Neural progenitor cell (in vitro differentiated cells): ENCODE data around the gene RAB17. TPM values are rescaled to one million over a fixed set of nuclear protein-coding genes. Genes with fewer than 3 reads are reported as not detected.
"Not testable (repeated sequence)": the region's sequence is repeated elsewhere in the genome, so short reads cannot be mapped to it uniquely, and the experiment has no call there.

Experiments used
- DNase-seq: peaks from one replicate; pipeline ENCODE4 v3.0.0-alpha.2; 2016; ENCODE audit warnings: low spot score
- H2AFZ ChIP-seq: fragments of 200-600 bp; sonication (generic); replicated peaks from 2 replicates; pipeline ENCODE4 v1.6.1; 2016; ENCODE audit warnings: antibody characterized with exemption
- H3F3A ChIP-seq: fragments of 200-600 bp; sonication (generic); 2 replicates; pipeline ENCODE4 v1.6.1; 2016; ENCODE audit warnings: antibody characterized with exemption, low read depth
- H3K27ac ChIP-seq: fragments of 200-600 bp; sonication (generic); 2 replicates; pipeline ENCODE4 v1.5.1; 2016; ENCODE audit warnings: mild to moderate bottlenecking
- H3K27me3 ChIP-seq: fragments of 200-600 bp; sonication (generic); 2 replicates; pipeline ENCODE4 v1.6.1; 2016; ENCODE audit warnings: mild to moderate bottlenecking, moderate library complexity
- H3K36me3 ChIP-seq: fragments of 200-600 bp; sonication (generic); 2 replicates; pipeline ENCODE4 v1.5.1; 2016
- H3K4me1 ChIP-seq: fragments of 200-600 bp; sonication (generic); 2 replicates; pipeline ENCODE4 v1.6.1; 2016; ENCODE audit warnings: mixed run types
- H3K4me2 ChIP-seq: fragments of 200-600 bp; sonication (generic); 2 replicates; pipeline ENCODE4 v1.6.1; 2016
- H3K4me3 ChIP-seq: fragments of 200-600 bp; sonication (generic); 2 replicates; pipeline ENCODE4 v1.5.1; 2016
- H3K79me2 ChIP-seq: fragments of 200-600 bp; sonication (generic); 2 replicates; pipeline ENCODE4 v1.6.1; 2016; ENCODE audit warnings: low read depth
- H3K9ac ChIP-seq: fragments of 200-600 bp; sonication (generic); 2 replicates; pipeline ENCODE4 v1.6.1; 2016
- H3K9me3 ChIP-seq: fragments of 200-600 bp; sonication (generic); 2 replicates; pipeline ENCODE4 v1.5.1; 2016; ENCODE audit warnings: low read depth
- H4K20me1 ChIP-seq: fragments of 200-600 bp; sonication (generic); 2 replicates; pipeline ENCODE4 v1.6.1; 2016; ENCODE audit warnings: low read depth
- H3K27ac Mint-ChIP-seq: 3 replicates; pipeline ENCODE4 v1.8.0; 2021; ENCODE audit warnings: mixed read lengths
- H3K27me3 Mint-ChIP-seq: 2 replicates; pipeline ENCODE4 v1.8.0; 2022; ENCODE audit warnings: low read depth, mild to moderate bottlenecking, inconsistent platforms, moderate library complexity, mixed read lengths; ENCODE audit not compliant: insufficient read depth
- H3K36me3 Mint-ChIP-seq: 3 replicates; pipeline ENCODE4 v1.8.0; 2021; ENCODE audit warnings: mixed read lengths
- H3K4me1 Mint-ChIP-seq: 3 replicates; pipeline ENCODE4 v1.8.0; 2021; ENCODE audit warnings: mixed read lengths
- H3K4me3 Mint-ChIP-seq: 3 replicates; pipeline ENCODE4 v1.8.0; 2021; ENCODE audit warnings: mild to moderate bottlenecking, moderate library complexity, mixed read lengths
- H3K9me3 Mint-ChIP-seq: 3 replicates; pipeline ENCODE4 v1.8.0; 2020; ENCODE audit warnings: mixed read lengths
- EZH2 ChIP-seq: fragments of 200-600 bp; sonication (generic); IDR thresholded peaks from 2 replicates; pipeline ENCODE4 v1.6.1; 2017; ENCODE audit warnings: antibody characterized with exemption, mild to moderate bottlenecking, moderate library complexity
- EZH2phosphoT487 ChIP-seq: fragments of 200-600 bp; sonication (generic); IDR thresholded peaks from 2 replicates; pipeline ENCODE4 v1.6.1; 2017; ENCODE audit warnings: antibody characterized with exemption
- total RNA-seq: library from RNA; depleted of rRNA; stranded (reverse); fragments of >200 nt; gene quantifications from 2 replicates; pipeline ENCODE4 v1.2.3, GENCODE V29; 2015; ENCODE audit warnings: low replicate concordance
- TF ChIP-seq, protein P1 (sequence below): fragments of 200-600 bp; sonication (generic); IDR thresholded peaks from 2 replicates; pipeline ENCODE4 v1.5.1; 2017; ENCODE audit warnings: antibody characterized with exemption, mild to moderate bottlenecking

The RAB17 gene
- total RNA-seq, 1 donor from 2014 or later = not detected

DNA sequence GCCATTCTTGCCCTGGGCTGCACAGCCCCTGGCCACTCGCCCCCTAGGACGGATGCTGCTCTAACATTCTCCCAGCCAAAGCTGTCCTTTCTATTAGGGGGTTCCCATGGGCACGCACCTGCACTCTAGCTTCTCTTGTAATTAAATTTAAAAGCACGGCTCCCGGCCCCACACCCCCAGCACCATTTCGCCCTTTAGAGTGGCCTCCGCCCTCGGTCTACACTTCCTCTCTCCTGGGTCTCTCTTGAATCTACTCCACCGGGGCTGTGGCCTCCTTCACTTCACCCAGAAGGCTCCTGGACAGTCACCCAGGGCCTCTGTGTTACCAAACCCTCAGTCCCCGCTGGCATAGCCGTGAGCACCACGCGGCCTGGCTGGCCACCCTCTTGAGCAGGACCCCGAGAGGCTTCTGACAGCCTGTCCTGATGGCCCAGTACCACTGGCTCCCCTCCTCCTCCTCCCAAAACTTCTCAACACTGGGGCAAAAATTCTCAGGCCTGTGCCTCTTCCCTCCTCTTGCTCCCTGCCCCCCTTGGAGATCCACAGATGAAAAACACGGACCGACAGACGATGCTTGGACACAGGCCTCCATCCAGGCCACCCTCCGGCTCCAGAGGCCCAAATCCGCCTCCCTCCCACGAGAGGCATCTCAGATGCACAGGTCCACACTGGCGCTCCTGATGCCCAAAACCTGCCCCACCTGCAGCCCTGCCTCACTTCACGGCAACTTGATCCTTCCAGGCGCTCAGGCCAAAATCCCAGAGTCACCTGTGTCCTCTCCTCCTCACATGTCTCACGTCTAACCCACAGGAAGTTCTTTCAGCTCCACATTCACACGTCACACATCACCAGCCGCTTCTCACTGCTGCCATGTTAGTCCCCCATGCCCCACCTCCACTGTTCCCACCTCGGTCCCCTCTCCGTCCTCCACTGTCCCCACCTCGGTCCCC, 6.9 kb upstream of the RAB17 start:
- H3K27me3 Mint-ChIP-seq = peaks cover 10% of the 10 kb centered on the region

DNA sequence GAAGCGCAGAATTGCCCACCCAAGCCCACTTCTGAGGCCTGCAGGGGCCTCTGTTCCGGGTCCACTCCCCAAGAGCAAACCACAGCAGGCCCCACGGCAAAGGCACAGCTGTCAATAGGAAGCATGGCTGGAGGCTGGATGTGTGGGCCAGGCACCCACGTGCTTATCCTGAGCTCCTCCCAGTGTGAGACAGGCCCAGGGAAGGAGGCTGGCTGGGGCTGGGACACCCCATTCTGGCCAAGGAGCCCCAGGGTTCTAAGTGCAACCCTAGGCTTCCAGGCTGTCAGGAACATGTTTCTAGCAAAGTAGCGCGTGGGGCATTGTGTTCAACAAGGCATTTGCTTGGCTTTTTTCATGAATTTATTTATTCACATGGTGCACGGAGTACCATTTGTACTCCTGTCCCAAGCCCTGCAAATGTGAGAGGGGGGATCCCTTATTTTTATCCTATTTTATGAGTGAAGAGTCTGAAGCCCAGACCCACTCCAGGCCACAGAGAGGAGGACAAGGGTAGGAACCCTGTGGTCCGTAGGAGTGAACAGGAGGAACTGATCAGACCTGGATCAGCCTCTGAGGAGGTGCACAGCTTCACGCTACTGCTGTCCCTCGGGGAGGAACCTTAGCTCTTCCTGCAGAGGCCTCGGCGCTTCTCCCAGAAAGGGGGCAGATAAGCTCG, 6.1 kb upstream of the RAB17 start:
- no peak for DNase-seq
- peaks cover 10% of the 10 kb centered on the region for H3K27me3 Mint-ChIP-seq
- Histone ChIP-seq H3K27ac (no peak overlapping the region), H2AFZ (no peak overlapping the region), H3K4me3 (no peak overlapping the region), H3K9ac (no peak overlapping the region), H3K79me2 (no peaks in the 10 kb centered on the region), H3F3A (peaks cover 21% of the 10 kb centered on the region), H4K20me1 (peaks cover 18% of the 10 kb centered on the region), H3K4me1 (peaks cover 30% of the 10 kb centered on the region), H3K4me2 (no peak overlapping the region), H3K27me3 (peaks cover 7% of the 10 kb centered on the region), H3K36me3 (no peaks in the 10 kb centered on the region), H3K9me3 (no peaks in the 10 kb centered on the region)
- TF ChIP-seq, protein P1, sequence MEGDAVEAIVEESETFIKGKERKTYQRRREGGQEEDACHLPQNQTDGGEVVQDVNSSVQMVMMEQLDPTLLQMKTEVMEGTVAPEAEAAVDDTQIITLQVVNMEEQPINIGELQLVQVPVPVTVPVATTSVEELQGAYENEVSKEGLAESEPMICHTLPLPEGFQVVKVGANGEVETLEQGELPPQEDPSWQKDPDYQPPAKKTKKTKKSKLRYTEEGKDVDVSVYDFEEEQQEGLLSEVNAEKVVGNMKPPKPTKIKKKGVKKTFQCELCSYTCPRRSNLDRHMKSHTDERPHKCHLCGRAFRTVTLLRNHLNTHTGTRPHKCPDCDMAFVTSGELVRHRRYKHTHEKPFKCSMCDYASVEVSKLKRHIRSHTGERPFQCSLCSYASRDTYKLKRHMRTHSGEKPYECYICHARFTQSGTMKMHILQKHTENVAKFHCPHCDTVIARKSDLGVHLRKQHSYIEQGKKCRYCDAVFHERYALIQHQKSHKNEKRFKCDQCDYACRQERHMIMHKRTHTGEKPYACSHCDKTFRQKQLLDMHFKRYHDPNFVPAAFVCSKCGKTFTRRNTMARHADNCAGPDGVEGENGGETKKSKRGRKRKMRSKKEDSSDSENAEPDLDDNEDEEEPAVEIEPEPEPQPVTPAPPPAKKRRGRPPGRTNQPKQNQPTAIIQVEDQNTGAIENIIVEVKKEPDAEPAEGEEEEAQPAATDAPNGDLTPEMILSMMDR = no peak
- TF ChIP-seq EZH2phosphoT487 (no peak), EZH2 (no peak)
- peaks cover 41% of the 10 kb centered on the region for H3K4me1 Mint-ChIP-seq
- H3K4me3 Mint-ChIP-seq = no peak overlapping the region
- H3K9me3 Mint-ChIP-seq = no peaks in the 10 kb centered on the region
- H3K36me3 Mint-ChIP-seq = no peaks in the 10 kb centered on the region
- no peak overlapping the region for H3K27ac Mint-ChIP-seq

More for the DNA sequence above, 6.9 kb upstream of the RAB17 start:
- no peak for DNase-seq
- no peaks in the 10 kb centered on the region for H3K36me3 Mint-ChIP-seq
- H3K9me3 Mint-ChIP-seq = no peaks in the 10 kb centered on the region
- Histone ChIP-seq H3K9me3 (no peaks in the 10 kb centered on the region), H3K4me1 (peaks cover 34% of the 10 kb centered on the region), H3K27me3 (peaks cover 5% of the 10 kb centered on the region), H2AFZ (no peak overlapping the region), H3K4me3 (no peak overlapping the region), H3K79me2 (no peaks in the 10 kb centered on the region), H3F3A (peaks cover 21% of the 10 kb centered on the region), H3K4me2 (no peak overlapping the region), H3K9ac (no peak overlapping the region), H3K27ac (no peak overlapping the region), H4K20me1 (peaks cover 18% of the 10 kb centered on the region), H3K36me3 (no peaks in the 10 kb centered on the region)
- no peak overlapping the region for H3K4me3 Mint-ChIP-seq
- H3K27ac Mint-ChIP-seq = no peak overlapping the region
- H3K4me1 Mint-ChIP-seq = peaks cover 44% of the 10 kb centered on the region
- TF ChIP-seq EZH2phosphoT487 = no peak
- TF ChIP-seq, protein P1 = no peak
- no peak for TF ChIP-seq EZH2

- H3K36me3 Mint-ChIP-seq, H3K36me3 ChIP-seq, H3K79me2 ChIP-seq, H3K27ac ChIP-seq, H3K9me3 Mint-ChIP-seq, H3K9me3 ChIP-seq, H3K4me3 Mint-ChIP-seq, H3K27me3 ChIP-seq, H3K27me3 Mint-ChIP-seq, DNase-seq, H3K4me3 ChIP-seq, H3K27ac Mint-ChIP-seq, H2AFZ ChIP-seq, H3K9ac ChIP-seq, H3K4me2 ChIP-seq: not testable (repeated sequence)
- peaks cover 18% of the 10 kb centered on the region for H4K20me1 ChIP-seq
- peaks cover 26% of the 10 kb centered on the region for H3K4me1 ChIP-seq
- H3K4me1 Mint-ChIP-seq = peaks cover 41% of the 10 kb centered on the region
- H3F3A ChIP-seq = peaks cover 21% of the 10 kb centered on the region
Measured at GRCh38 chr2:237595829-237596519, 5.4 kb upstream of the RAB17 start.
